Measurements from ENCODE around the gene LTC4S. TPM values are rescaled to one million over a fixed set of nuclear protein-coding genes. Genes with fewer than 3 reads are reported as not detected.

LTC4S gene
- total and polyA plus RNA-seq, 2 experiments from 2014 or later: 5.8 to 10.1 TPM

DNA sequence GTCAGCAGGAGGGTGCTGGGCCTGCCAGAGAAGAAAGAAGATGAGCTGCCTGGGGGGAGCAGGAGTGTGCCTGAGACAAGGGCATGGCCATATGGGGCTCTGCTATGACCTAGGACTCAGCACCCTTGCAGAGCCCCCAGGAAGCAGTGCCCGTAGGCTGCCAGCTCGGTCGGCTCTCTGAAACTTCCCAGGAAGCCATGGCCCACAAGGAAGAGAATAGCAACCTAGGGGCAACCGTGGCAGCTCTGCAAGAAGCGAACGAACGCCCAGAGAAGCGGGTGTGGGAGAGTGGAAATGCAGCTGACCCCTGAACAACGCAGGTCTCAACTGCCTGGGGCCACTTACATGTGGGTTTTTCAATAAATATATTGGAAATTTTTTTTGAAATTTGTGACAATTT is 10.7 kb upstream of the LTC4S start:
- Histone ChIP-seq H3K4me3 (no peak overlapping the region), H3K4me2 (no peak overlapping the region), H4K20me1 (replicated peaks; ENCODE audit: insufficient read depth) (no peaks in the 10 kb centered on the region; the same call in 1 of the 2 replicates), H2AFZ (no peak overlapping the region), H3F3A (replicated peaks; ENCODE audit: low read depth) (peaks cover 2% of the 10 kb centered on the region; the same call in 1 of the 2 replicates), H3K4me1 (ENCODE audit: insufficient read depth) (no peaks in the 10 kb centered on the region), H3K27me3 (ENCODE audit: insufficient read depth) (no peaks in the 10 kb centered on the region), H3K36me3 (ENCODE audit: insufficient read depth) (0 out of 2 replicates have a peak, but pooled peaks cover 6% of the 10 kb centered on the region), H3K79me2 (replicated peaks; ENCODE audit: insufficient read depth) (no peaks in the 10 kb centered on the region), H3K27ac (ENCODE audit: low read depth) (no peak overlapping the region), H3K9me2 (ENCODE audit: insufficient read depth) (no peaks in the 10 kb centered on the region)
- no peaks in the 10 kb centered on the region for H3K9me3 Mint-ChIP-seq
- no peaks in the 10 kb centered on the region for H3K4me1 Mint-ChIP-seq
- DNase-seq (ENCODE audit: low spot score) (no peak), ATAC-seq (no peak)
- no peak overlapping the region for H3K27ac Mint-ChIP-seq
- TF ChIP-seq NANOG (IDR thresholded peaks at IDR 0.05; ENCODE audit: borderline replicate concordance): no peak
- TF ChIP-seq POLR2AphosphoS5 (IDR thresholded peaks at IDR 0.05; ENCODE audit: low read depth): no peak
- TF ChIP-seq ETS1 (IDR thresholded peaks at IDR 0.05): no peak
- TF ChIP-seq, protein P1, sequence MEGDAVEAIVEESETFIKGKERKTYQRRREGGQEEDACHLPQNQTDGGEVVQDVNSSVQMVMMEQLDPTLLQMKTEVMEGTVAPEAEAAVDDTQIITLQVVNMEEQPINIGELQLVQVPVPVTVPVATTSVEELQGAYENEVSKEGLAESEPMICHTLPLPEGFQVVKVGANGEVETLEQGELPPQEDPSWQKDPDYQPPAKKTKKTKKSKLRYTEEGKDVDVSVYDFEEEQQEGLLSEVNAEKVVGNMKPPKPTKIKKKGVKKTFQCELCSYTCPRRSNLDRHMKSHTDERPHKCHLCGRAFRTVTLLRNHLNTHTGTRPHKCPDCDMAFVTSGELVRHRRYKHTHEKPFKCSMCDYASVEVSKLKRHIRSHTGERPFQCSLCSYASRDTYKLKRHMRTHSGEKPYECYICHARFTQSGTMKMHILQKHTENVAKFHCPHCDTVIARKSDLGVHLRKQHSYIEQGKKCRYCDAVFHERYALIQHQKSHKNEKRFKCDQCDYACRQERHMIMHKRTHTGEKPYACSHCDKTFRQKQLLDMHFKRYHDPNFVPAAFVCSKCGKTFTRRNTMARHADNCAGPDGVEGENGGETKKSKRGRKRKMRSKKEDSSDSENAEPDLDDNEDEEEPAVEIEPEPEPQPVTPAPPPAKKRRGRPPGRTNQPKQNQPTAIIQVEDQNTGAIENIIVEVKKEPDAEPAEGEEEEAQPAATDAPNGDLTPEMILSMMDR (conservative IDR thresholded peaks at IDR 0.05; ENCODE audit: low read depth in 2 of 2): no peak
- no peak for TF ChIP-seq JUNB (IDR thresholded peaks at IDR 0.05; ENCODE audit: unreplicated experiment)
- TF ChIP-seq ZNF462 (CRISPR knock-in tag; IDR thresholded peaks at IDR 0.05): no peak
- no peak for TF ChIP-seq ZNF331 (CRISPR knock-in tag; IDR thresholded peaks at IDR 0.05; ENCODE audit: low read depth)
- no peak overlapping the region for H3K4me3 Mint-ChIP-seq
- peaks cover 18% of the 10 kb centered on the region for H3K36me3 Mint-ChIP-seq (ENCODE audit: low read depth)
- peaks cover 2% of the 10 kb centered on the region for H3K27me3 Mint-ChIP-seq (ENCODE audit: insufficient read depth, low read depth, poor library complexity)
